Amniotic epithelial cell (primary cell): Measurements from ENCODE around the gene RMND5A.

ENCODE experiments used
- DNase-seq: peaks from one replicate; pipeline ENCODE4 v3.0.0-alpha.2; 2010; ENCODE audit warnings: low read depth

The RMND5A gene

GRCh38 chr2:86791573-86791972 lies 71.5 kb downstream of the RMND5A start:
- DNase-seq, result no peak

- no peak for DNase-seq
Observed at GRCh38 chr2:86793752-86794151, 73.7 kb downstream of the RMND5A start.

GRCh38 chr2:86794861-86795260 lies 74.8 kb downstream of the RMND5A start:
- no peak for DNase-seq

GRCh38 chr2:86800856-86801567 lies 80.9 kb downstream of the RMND5A start:
- DNase-seq, result no peak

GRCh38 chr2:86806059-86806857 lies 86.2 kb downstream of the RMND5A start:
- no peak for DNase-seq

- DNase-seq, result no peak
Observed at GRCh38 chr2:86807133-86807467, 87.0 kb downstream of the RMND5A start.

GRCh38 chr2:86807468-86808275 lies 87.6 kb downstream of the RMND5A start:
- DNase-seq, result peak; percentile 17

- DNase-seq, result peak; percentile 51
Observed at GRCh38 chr2:86808315-86809161, 88.4 kb downstream of the RMND5A start.

GRCh38 chr2:86809481-86810121 lies 89.5 kb downstream of the RMND5A start:
- DNase-seq, result no peak

GRCh38 chr2:86815611-86816010 lies 95.5 kb downstream of the RMND5A start:
- no peak for DNase-seq

GRCh38 chr2:86818114-86818801 lies 98.2 kb downstream of the RMND5A start:
- no peak for DNase-seq

GRCh38 chr2:86818957-86819356 lies 98.9 kb downstream of the RMND5A start:
- no peak for DNase-seq

- DNase-seq, result no peak
Observed at GRCh38 chr2:86821306-86821705, 101.2 kb downstream of the RMND5A start.

- DNase-seq, result no peak
Observed at GRCh38 chr2:86821842-86822241, 101.8 kb downstream of the RMND5A start.

- DNase-seq, result peak; percentile 10
Observed at GRCh38 chr2:86822668-86823345, 102.7 kb downstream of the RMND5A start.

- DNase-seq, result no peak
Observed at GRCh38 chr2:86825036-86825692, 105.1 kb downstream of the RMND5A start.

- DNase-seq, result no peak
Observed at GRCh38 chr2:86825693-86826381, 105.7 kb downstream of the RMND5A start.

- DNase-seq, result no peak
Observed at GRCh38 chr2:86826951-86827350, 106.9 kb downstream of the RMND5A start.
